ENCODE measurements around the gene HDAC11.
"Not testable (repeated sequence)": the region's sequence is repeated elsewhere in the genome, so short reads cannot be mapped to it uniquely, and the experiment has no call there.

Gene HDAC11, protein sequence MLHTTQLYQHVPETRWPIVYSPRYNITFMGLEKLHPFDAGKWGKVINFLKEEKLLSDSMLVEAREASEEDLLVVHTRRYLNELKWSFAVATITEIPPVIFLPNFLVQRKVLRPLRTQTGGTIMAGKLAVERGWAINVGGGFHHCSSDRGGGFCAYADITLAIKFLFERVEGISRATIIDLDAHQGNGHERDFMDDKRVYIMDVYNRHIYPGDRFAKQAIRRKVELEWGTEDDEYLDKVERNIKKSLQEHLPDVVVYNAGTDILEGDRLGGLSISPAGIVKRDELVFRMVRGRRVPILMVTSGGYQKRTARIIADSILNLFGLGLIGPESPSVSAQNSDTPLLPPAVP

GRCh38 chr3:13479582-13480339, at the start of gene HDAC11:
Gene HDAC11 (plus strand): TSS chr3:13480306. CDS start chr3:13480348, 42 bp downstream.
- peak; percentile 94 for DNase-seq
- in situ Hi-C loops (cut with HindIII; ENCODE audit: low pct_ligation_motif_present, low pct_unique_long_range_greater_than_20kb, low sequenced_read_pairs): no loop called here

DNA sequence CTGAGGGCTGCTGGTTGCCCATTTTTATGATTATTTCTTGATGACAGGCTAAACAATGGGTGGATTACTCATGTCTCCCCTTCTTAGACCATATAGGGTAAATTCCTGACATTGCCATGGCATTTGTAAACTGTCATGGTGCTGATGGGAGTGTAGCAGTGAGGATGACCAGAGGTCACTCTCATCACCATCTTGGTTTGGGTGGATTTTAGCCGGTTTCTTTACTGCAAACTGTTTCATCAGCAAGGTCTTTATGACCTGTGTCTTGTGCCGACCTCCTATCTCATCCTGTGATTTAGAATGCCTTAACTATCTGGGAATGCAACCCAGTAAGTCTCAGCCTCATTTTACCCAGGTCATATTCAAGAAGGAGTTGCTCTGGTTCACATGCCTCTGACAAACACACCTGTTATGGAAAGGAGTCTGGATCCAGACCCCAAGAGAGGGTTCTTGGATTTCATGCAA, 49.7 kb upstream of the HDAC11 start:
- DNase-seq; in situ Hi-C loops (cut with HindIII; ENCODE audit: low pct_ligation_motif_present, low pct_unique_long_range_greater_than_20kb, low sequenced_read_pairs): not testable (repeated sequence)

GRCh38 chr3:13432093-13432492, 48.0 kb upstream of the HDAC11 start:
- no peak for DNase-seq

DNA sequence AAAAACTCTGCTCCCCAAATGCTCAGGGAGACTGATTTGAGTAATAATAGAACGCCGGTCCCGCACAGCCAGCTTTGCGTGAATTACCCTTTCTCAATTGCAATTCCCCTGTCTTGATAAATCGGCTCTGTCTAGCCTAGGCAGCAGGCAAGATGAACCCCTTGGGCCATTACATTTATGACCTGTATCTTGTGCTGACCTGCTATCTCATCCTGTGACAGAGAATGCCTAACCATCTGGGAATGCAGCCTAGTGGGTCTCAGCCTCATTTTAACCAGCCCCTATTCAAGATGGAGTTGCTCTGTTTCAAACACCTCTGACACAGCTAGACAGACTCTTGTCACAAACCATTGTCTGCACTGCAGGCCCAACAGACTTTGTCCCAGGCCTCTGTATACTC, 46.2 kb upstream of the HDAC11 start:
- DNase-seq: no peak
- in situ Hi-C loops (cut with HindIII; ENCODE audit: low pct_ligation_motif_present, low pct_unique_long_range_greater_than_20kb, low sequenced_read_pairs): no loop called here

More at GRCh38 chr3:13432093-13432492, 48.0 kb upstream of the HDAC11 start:
- in situ Hi-C loops (cut with HindIII; ENCODE audit: low pct_ligation_motif_present, low pct_unique_long_range_greater_than_20kb, low sequenced_read_pairs): no loop called here

- in situ Hi-C loops (cut with HindIII; ENCODE audit: low pct_ligation_motif_present, low pct_unique_long_range_greater_than_20kb, low sequenced_read_pairs); DNase-seq: not testable (repeated sequence)
These were observed 43.9 kb upstream of the HDAC11 start for GRCh38 chr3:13436213-13436612.

GRCh38 chr3:13440204-13440817, 39.8 kb upstream of the HDAC11 start:
- in situ Hi-C loops (cut with HindIII; ENCODE audit: low pct_ligation_motif_present, low pct_unique_long_range_greater_than_20kb, low sequenced_read_pairs): no loop called here
- DNase-seq: no peak

DNA sequence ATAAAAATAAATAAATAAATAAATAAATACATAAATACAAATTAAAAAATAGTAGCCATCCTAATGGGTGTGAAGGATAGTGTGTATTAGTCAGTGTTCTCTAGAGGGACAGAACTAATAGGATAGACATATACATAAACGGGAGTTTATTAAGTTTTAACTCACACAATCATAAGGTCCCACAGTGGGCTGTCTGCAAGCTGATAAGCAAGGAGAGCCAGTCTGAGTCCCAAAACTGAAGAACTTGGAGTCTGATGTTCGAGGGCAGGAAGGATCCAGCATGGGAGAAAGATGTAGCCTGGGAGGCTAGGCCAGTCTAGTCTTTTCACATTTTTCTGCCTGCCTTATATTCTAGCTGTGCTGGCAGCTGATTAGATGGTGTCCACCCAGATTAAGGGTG, 37.2 kb upstream of the HDAC11 start:
- in situ Hi-C loops (cut with HindIII; ENCODE audit: low pct_ligation_motif_present, low pct_unique_long_range_greater_than_20kb, low sequenced_read_pairs): not testable (repeated sequence)

GRCh38 chr3:13451301-13451673, 28.8 kb upstream of the HDAC11 start:
- peak; percentile 33 for DNase-seq
- in situ Hi-C loops (cut with HindIII; ENCODE audit: low pct_ligation_motif_present, low pct_unique_long_range_greater_than_20kb, low sequenced_read_pairs): no loop called here

More for the DNA sequence above, 37.2 kb upstream of the HDAC11 start:
- not testable (repeated sequence) for DNase-seq

DNA sequence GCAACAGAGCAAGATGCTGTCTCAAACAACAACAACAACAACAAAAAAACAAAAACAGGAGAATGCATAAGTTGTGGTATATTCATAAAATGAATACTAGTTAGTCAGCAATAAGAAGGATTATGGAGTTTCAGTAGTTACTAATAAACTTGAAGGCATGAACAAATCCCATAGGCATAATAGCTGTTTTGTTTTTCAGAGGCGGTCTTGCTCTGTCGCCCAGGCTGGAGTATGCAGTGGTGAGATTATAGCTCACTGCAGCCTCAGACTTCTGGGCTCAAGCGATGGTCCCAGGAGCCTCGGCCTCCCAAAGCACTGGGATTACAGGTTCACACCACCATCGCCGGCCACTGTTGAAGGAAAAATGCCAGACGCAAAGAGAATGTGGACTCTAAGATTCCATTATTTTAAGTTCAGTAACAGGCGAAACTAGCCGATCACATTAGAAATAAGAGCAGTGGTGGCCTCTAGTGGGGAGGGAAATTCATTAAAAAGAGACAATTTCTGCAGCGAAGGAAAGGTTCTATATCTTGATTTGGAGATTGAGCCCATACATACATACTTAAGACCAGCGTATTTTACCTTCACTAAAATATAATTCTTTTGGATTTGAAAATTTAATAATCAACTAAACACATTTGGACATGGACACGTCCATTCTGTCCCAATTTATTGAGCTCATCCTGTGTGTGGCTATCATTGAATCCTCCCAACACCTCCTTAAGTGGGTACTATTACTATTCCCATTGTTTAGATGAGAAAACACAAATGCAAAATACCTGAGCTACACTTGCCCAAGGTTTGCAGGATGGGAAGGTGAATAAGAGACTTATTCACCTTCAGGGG, 27.4 kb upstream of the HDAC11 start:
- in situ Hi-C loops (cut with HindIII; ENCODE audit: low pct_ligation_motif_present, low pct_unique_long_range_greater_than_20kb, low sequenced_read_pairs): no loop called here
- DNase-seq: peak; percentile 72

DNA sequence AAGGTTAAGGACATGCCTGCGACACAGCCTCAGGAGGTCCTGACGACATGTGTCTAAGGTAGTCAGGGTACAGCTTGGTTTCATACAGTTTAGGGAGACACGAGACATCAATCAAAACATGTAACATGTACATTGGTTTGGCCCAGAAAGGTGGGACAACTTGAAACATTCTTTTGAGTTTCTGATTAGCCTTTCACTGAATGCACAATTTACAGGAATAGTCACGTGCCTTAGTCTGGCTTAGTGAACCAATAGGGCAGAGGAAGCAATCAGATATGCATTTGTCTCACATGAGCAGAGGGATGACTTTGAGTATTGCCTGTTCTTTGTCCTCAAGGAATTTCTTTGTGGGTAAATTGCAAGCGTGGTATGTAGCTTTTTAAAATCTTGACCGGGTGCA, 24.5 kb upstream of the HDAC11 start:
- in situ Hi-C loops (cut with HindIII; ENCODE audit: low pct_ligation_motif_present, low pct_unique_long_range_greater_than_20kb, low sequenced_read_pairs): no loop called here
- DNase-seq: no peak

GRCh38 chr3:13457593-13457992, 22.5 kb upstream of the HDAC11 start:
- in situ Hi-C loops (cut with HindIII; ENCODE audit: low pct_ligation_motif_present, low pct_unique_long_range_greater_than_20kb, low sequenced_read_pairs): no loop called here
- DNase-seq: no peak

- DNase-seq: no peak
- in situ Hi-C loops (cut with HindIII; ENCODE audit: low pct_ligation_motif_present, low pct_unique_long_range_greater_than_20kb, low sequenced_read_pairs): no loop called here
These were observed 20.3 kb upstream of the HDAC11 start for GRCh38 chr3:13459605-13460340.

- in situ Hi-C loops (cut with HindIII; ENCODE audit: low pct_ligation_motif_present, low pct_unique_long_range_greater_than_20kb, low sequenced_read_pairs): no loop called here
These were observed 19.8 kb upstream of the HDAC11 start for GRCh38 chr3:13460341-13460736.

DNA sequence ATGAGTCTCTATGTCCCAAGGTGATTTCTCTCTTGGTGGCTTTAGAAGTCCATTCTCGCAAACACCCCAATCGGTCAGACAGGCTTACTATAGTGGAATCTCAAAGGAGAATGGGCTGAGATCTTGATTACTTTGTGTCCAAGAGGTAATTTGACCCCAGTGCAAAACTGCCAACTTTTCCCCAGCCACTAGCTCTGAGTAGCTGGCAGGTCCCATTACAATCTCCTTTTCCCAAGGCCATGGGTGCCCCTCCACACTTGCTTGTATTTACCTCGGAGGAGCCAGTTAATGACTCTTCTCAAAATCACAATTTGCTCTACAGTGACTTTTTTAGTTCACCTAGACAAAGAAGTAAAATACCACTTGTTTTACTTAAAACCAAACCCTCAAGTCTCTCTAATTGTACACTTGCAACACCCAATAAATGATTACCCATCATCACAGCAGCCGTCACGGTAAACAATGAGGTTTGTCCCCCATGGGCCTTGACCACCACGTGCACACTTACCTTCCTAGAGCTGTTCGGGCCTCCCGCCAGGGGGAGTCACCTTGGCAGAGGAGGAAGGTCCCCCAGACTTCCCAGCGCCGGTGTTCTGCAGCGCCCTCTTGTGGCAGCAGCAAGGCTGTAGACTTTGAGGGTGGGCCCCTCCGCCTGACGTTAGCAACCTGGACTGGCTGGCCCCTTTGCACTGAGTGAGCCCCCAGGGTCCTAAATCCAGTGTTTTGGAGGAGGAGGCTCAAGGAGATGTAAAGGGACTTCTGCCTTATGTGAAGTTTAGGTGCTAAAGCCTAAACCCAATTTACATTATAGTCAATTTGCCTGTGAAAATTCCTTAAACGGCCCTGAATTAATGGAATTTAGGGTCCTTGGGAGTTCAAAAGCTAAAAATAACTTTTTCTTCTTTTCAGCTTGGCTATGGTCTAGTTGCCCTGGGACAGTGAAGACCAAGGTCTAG, 18.7 kb upstream of the HDAC11 start:
- in situ Hi-C loops (cut with HindIII; ENCODE audit: low pct_ligation_motif_present, low pct_unique_long_range_greater_than_20kb, low sequenced_read_pairs): no loop called here

More at GRCh38 chr3:13460341-13460736, 19.8 kb upstream of the HDAC11 start:
- no peak for DNase-seq

DNA sequence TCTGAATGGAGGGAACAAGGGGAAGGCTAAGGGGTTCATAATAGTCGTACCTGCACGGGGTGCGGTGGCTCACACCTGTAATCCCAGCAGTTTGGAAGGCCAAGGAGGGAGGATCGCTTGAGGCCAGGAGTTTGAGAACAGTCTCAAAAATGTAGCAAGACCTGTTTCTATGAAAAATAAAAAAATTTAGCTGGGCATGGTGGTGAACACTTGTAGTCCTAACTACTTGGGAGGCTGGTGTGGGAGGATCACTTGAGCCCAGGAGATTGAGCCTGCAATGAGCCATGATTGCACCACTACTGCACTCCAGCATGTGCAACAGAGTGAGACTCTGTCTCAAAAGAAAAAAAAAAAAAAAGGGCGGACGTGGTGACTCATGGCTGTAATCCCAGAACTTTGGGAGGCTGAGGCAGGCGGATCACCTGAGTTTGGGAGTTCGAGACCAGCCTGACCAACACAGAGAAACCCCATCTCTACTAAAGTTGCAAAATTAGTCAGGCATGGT, 17.9 kb upstream of the HDAC11 start:
- in situ Hi-C loops (cut with HindIII; ENCODE audit: low pct_ligation_motif_present, low pct_unique_long_range_greater_than_20kb, low sequenced_read_pairs): no loop called here

More for the DNA sequence above, 18.7 kb upstream of the HDAC11 start:
- peak; percentile 78 for DNase-seq

DNA sequence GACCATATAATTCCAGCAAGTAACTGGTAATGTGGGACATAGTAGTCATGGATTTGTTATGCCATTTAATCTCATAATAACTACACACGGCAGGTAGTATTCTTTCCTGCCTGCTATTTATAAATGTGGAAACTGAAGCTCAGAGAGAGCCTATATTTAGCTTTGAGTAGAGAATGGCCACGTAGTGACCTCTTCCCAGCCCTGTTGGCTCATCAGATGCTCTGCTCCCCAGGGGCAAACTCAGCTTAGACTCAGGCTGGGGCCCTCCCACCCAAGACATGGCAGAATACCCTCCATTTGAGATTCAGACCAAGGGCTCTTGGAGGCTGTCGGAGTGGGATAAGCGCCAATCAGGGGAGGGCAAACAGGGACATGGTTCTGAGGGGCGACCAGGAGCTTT, 17.3 kb upstream of the HDAC11 start:
- in situ Hi-C loops (cut with HindIII; ENCODE audit: low pct_ligation_motif_present, low pct_unique_long_range_greater_than_20kb, low sequenced_read_pairs): no loop called here
- no peak for DNase-seq

More for the DNA sequence above, 17.9 kb upstream of the HDAC11 start:
- DNase-seq: no peak
